CD1c-positive myeloid dendritic cell (primary cell): ENCODE results near the gene ZFC3H1.

Experiments
- DNase-seq: peaks from one replicate; pipeline ENCODE4 v3.0.0-alpha.2; 2016; ENCODE audit errors: extremely low spot score

ZFC3H1 gene

DNA sequence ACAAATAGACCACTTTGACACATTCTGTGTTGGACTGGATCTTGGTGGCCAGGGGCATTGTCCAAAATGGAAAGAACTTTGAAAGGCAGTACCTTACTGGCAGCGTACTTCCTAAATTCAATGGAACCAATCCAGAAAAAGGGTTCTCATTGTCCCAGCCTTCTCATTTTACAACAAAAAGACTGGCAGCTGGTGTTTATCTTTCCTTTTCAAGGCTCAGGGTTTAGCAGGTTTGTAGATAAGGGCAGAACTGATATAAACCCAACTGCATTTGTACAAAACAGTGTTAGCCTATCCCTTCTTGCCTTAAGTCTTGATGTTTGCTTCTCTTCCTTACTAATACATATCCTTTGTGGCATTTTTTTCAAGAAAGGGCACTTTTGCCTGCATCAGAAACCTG is 8.2 kb upstream of the ZFC3H1 start:
- no peak for DNase-seq

DNA sequence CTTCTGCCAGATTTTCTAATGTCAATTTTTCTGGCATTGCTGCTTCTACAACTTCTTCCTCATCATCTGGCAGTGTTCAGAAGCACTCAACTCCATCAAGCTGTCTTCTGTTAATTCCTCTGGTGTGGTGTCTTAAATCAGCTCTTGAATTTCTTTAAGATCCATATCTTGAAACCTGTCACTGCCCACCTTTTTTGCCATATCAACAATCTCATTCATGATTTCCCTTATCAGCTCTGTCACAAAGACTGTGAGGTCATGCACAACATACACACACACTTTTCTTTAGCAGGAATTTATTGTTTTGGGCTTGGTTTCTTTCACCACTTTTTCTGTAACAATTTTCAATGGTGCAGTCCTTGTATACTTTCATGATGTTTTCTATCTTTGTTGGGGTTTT is 7.7 kb upstream of the ZFC3H1 start:
- DNase-seq: no peak

DNA sequence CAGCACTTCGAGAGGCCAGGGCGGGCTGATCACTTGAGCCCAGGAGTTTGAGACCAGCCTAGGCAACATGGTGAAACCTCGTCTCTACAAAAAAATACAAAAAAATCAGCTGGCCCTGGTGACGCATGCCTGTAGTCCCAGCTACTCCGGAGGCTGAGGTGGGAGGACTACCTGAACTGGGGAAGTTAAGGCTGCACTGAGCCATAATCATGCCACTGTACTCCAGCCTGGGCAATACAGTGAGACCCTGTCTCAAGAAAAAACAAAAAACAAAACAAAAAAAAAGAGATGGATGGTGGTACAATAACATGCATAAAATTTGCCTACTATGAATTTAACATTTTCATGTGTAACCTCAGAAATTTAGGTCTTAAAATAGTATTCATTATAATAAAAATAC is 2.6 kb upstream of the ZFC3H1 start:
- DNase-seq: no peak

DNA sequence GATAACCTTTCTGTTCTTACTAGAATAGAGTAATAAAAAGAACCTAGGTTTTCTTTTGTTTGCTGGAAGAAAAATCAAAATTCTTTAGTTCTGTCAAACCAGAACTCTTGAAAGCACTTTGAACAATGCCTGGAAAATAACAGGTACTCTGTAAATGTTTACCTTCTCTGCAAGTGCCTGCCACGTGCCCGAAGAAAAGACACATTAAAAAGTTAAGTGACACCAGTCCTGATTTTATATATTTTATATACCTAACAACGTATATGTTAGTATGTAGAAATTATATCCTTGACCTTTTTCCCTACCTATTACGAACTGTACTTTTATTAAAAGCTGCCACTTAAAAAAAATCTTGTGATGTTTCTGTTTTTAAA is 1.4 kb upstream of the ZFC3H1 start:
- DNase-seq: no peak

DNA sequence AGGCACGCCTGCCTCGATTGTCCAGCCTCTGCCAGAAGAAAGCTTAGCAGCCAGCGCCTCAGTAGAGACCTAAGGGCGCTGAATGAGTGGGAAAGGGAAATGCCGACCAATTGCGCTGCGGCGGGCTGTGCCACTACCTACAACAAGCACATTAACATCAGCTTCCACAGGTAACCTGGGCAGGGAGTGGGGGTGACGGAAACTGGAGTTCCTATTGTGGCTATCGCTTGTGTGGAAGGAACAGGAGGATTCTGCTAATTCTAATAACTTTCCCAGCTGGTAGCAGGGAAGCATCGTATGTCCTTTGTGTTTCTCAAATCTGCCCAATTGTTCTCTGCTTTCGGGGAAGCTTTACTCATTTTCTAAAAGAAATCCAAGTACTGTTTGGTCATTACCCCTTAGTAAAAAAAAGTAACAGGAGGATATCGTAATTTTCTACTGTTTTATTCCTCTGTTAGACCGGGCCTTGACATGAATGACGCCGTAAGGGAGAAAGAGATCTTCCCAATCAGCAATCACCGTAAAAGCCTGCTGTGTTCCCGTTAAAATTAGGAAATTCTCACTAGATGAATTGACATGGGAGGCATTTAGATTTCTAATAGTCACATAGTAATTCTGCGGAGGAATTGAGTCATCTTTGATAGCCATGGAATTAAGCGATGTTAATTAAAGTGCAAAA is 902 bp upstream of the ZFC3H1 start:
- DNase-seq: peak; percentile 18

DNA sequence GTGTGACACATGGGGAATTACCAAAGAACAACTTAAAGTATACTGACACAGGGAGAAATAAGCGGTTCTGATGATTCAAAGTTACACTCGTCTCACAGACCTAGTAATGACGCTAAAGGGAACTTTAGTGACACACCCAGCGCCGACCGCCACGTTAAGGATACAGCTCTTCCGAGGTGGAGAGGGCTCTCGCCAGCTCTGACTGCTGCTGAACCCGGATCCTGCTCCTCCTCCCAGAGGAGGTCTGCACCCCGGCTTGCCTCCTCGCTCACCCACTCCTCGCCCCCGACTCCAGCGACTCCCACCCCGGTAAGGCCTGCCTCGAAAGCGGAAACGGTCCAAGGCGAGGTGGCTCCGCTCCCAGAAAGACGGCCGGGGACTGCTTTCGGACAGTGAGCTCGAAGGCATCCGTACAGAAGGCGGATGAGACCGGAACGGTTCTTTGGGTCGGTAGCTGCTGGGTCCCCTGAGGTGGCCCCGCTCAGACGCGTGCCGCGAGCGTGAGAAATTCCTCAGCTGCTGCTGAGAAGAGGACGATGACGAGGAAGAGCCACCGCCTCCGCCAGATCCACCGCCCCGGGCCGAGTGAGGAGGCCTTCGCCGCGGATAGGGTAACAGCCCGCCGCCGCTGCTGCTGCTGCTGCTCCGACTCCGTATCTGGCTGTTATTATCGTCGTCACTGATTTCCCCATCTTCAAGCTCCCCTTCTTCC is 643 bp downstream of the ZFC3H1 start:
- peak; percentile 87 for DNase-seq

DNA sequence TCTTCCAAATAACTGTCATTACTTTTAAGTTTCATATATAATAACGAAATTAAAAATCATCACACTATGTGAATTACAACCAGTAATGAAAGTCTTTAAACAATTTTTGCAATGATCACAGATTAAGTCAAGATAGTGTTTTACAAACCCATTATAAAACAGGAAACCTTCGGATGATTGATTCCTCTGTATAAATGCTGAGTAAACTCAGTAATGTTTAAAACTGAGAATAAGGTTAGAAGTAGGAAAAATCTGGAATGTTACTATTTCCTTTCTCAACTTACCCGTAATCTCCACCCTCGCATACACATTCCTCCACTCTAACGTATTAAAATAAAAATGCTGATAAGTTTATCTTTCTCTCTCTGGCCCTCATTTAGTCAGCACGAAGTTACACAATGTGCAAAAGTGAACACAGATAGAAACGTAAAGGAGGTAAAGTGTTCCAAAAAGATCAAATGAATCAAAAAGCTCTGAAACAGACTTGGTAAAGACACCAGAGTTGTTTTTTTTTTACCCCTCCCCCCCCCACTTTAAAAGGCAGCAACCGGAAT is 1.6 kb downstream of the ZFC3H1 start:
- DNase-seq: no peak

DNA sequence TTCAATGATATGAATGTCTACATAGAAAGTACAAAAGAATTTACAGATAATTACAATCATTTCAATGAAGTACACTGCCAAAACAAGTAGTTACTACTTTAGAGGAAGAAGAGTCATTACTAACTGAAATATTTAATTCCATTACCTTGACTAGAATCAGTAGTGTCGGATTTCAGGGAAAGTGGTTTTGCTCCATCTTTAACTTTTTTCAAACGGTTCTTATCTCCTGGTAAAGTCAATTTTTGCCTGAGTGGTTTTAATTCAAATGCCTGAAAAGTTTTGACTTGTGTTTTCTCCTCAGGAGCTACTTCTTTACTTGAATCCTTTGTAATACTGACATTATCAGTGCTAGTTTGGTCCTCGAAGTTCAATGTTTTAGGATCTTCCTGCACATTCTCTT is 6.9 kb downstream of the ZFC3H1 start:
- DNase-seq: no peak

DNA sequence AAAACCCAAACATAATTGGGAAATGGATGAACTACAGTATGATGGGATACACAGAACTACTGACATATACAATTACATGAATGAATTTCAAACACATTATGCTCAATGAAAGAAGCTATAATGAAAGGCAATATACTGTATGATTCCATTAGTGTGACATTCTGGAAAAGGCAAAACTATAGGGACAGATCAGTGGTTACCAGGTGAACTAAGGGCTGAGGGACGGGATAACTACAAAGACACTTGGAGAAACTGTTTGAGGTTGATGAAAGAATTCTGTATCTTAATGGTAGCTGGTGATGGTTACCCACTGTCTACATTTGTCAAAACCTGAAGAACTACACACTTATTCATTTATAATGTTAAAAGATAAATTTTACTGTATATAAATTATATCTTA is 7.7 kb downstream of the ZFC3H1 start:
- DNase-seq: no peak

DNA sequence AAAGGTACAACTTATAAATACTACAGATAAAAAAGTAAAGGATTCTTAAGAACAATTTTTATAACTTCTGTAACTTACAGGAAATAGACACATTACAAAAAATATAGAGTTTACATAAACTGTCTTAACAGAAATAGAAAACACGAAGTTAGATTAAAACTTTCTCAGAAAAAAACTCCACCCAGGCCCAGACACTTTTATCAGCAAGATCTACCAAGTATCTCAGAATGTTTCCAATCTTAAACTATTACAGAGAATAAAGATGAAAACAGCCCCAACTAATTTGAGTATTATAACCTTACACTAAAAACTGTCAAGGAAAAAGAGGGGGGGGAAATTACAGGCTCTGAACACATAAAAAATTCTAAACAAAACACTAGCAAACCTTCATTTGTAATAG is 8.2 kb downstream of the ZFC3H1 start:
- no peak for DNase-seq

DNA sequence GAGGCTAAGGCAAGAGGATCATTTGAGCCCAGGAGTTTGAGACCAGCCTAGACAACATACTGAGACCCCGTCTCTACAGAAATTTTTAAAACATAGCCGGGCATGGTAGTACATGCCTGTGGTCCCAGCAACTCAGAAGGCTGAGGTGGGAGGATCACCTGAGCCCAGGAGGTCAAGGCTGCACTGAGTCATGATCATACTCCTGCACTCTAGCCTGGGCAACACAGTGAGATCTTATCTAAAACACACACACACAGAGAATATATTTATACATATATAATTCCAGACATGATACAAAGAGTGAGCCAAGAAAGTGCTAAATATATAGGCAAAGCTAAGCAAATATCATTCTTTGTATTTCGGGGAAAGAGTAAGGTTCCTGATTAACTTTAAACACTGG is 9.4 kb downstream of the ZFC3H1 start:
- DNase-seq: no peak

DNA sequence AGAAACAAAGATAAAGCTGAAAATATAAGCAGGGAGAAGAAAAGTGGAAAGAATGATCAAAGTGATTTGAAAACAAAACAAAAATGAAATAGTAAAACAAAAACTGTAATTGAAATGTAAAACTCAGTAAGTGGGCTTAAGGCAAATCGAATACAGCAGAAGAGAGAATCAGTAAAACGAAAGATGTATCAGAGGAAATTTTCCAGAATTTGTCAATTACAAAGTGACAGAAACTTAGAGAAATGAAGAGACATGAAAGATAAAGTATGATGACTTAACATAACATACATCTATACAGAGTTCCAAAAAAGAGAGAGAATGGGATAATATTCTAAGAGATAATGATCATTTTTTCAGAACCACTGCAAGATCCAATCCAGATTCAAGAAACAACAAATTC is 10.5 kb downstream of the ZFC3H1 start:
- DNase-seq: no peak

DNA sequence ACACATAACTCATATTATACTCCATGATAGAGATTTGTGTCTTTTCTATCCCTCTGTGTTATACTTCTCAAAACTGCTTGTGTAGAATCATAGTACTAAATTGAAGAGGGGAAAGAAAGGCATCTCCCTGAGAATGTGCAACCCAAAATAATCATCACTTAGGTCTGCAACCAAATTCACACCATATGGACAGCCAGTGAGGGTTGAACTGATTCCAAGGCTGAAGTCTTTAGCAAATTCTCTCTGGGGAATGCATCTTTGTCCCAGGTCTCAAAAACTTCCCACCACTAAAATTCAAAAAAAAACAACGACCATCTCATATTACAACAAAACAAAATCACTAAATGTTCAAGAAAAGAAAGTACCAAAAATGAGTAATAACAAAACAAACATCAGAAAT is 11.0 kb downstream of the ZFC3H1 start:
- DNase-seq: no peak

DNA sequence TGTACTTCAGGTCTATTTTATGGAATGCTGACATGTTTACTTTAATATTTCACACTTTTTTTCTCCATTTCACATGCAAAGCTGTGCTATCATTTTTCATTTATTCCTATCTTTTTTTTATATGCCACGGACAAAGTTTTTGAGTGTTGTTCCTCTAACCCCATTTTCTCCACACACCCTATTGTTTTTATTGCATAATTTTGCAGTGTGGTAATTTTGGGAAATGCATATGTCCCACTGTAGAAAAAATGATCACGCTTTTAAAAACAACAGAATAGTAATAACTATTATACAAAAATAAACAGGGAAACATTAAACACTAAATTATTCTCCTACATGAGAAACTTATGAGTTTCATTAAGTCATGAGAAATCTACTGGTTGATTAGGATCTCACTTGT is 14.2 kb downstream of the ZFC3H1 start:
- no peak for DNase-seq

DNA sequence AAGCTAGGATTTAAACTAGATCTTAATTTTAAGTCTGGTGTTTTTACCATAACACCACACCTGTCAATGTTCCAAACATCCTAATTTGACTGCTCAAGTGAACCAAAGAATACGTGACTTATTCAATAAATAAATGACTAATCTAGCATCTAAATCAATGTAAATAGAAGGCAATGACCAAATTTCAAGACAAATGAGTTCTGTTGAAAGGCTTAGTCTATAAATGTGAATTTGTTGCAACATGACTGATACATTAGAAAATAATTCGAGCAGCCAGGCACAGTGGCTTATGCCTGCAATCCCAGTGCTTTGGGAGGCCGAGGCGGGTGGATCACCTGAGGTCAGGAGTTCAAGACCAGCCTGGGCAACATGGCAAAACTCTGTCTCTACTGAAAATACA is 15.1 kb downstream of the ZFC3H1 start:
- no peak for DNase-seq

DNA sequence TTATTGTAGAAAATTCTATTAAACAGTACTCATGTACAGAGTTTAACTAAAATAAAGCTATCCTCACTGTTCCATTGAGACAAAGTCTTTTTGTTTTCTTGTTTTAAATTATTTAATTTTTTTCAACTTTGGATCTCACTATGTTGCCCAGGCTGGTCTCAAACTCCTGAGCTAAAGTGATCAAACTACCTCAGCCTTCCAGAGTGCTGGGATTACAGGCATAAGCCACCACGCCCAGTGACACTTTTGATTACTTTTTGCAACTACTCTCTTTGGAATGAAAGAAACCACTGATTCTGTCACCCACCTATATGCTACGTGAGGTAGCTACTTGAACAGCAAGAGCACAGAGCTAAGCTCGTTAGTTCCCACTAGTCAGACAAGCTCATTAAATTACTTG is 17.1 kb downstream of the ZFC3H1 start:
- no peak for DNase-seq

DNA sequence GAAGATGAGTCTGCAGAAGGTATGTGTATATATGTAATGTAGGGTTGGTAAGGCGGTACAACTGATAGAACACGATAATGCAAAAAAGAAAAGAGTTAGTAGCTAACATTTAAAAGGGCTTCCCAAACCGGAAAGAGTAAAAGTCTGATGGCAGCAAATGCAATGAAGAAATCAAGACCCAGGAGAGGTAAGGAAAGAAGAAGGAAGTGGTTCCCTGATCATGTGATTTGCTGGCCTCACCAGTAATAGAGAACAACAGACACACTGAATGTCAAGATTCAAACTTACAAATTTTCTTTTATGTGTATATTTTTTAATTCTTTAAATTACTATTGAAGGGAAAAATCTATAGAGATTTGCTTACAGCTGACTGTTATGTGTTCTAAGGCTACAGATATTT is 18.4 kb downstream of the ZFC3H1 start:
- peak; percentile 28 for DNase-seq

DNA sequence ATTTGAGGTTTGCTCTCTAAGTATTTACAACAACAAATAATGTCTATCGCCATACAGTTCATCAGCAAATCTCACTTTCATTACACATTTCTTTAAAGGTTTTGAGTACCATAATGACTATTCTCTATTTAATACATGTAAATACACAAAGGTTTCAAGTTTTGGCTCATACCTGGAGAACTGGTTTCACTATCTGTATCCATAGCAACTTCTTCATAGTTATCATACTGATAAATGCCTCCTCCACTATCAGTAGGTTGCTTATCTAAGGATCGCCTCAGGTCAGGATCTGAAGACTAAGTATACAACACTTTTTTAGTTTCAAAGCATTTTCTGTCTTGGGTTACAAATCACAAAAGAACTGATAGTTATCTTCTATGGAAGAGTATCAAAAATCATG is 21.4 kb downstream of the ZFC3H1 start:
- no peak for DNase-seq

DNA sequence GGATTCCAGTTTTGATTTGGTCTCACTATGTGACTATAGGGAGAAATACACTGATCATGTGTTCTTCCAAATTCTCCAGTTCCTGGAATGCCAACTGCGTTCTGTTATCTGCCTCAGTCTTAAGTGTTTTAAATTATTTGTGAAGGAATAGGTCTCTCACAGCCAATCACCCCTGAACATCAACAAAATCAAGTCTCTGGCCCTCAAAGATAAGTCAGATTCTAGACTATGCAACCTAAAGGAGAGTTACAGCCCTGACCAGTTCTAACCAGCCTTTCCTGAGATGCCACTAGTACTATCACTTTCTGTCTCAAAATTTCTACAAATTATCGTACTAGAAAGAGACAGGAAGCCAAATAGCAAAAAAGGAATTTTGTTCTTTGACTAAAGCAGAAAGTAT is 22.3 kb downstream of the ZFC3H1 start:
- DNase-seq: no peak

DNA sequence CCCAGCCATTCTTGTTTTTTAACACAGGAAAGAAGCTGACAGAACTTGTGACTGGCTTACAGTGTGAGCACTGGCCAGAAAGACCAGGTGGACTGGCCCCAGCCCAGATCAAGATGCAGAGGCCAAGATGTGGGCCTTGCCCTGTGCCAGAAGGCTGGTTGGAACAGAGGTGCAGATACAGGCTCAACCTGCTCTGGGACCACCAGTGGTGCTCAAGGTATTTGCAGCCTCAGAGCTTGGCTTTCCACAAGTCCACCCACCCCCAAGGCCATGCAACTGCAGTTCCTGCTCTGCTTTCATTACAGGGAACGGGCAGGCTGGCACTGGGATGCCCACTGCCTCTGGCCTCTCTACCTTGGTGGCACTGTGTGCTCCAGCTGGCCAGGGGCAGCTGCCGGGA is 23.3 kb downstream of the ZFC3H1 start:
- DNase-seq: no peak

DNA sequence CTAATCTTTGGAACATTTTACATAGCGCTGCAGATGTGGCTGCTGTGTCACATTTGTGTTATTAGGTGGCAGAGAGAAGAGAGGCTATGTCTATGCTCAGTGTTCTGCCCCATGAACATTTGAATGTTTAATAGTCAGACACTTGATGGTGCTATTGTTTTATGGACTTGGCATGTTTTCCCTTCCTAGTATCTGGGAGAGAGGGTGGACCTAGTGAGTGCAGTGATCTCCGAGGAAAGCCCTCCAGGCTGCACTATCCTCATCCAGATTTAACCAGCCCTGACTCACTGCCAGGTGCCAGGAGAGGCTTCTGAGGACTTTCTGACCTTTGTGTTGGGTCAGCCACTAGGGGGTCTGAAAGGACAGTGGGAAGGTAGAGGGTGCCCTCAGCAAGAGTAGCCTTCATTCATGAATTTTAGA is 24.3 kb downstream of the ZFC3H1 start:
- DNase-seq: no peak

DNA sequence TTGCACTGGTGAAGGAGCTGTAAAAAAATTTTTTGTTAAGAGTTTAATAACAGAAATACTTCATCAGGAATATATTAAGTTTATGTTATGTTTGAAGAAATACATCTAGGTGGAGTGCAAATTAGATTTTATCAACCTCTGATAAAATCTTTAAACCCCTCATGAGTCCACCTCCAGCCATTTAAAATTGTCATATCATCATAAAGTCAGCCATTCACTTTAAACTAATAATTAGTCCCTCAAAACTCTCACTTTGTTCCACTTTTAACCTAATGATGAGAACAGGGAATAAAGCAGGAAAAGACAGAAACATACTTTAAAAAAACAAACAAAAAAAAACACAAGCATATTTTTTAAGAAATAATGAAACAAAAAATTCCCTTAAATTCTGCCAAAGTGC is 25.1 kb downstream of the ZFC3H1 start:
- no peak for DNase-seq

DNA sequence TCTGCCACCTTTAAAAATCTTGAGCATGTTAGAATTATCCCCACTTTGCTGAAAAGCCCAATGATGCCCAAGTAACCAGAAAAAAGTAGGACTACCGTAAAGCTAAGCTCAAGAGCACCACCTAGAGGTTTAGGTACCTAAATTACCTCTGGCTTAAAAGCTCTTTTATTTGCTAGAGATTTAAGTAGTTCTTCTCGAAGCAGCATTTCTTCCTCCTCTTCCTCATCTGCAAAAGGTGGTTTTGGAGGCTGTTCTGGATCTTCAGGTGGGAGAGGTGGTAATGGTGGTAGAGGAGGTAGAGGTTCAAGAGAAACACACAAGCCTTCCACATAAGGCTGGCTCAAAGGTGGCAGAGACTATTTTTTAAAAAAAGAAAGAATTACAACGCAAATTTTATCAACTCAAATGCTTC is 26.9 kb downstream of the ZFC3H1 start:
- DNase-seq: peak; percentile 69
